Hippocampal formation (tissue), 2 donors: ENCODE data around the gene SYNGAP1.
"Not testable (repeated sequence)": the region's sequence is repeated elsewhere in the genome, so short reads cannot be mapped to it uniquely, and the experiment has no call there.

Source experiments
- DNase-seq, 2 donors: peaks; one replicate each; lab custom pipeline; 2025; lab: John Stamatoyannopoulos, UW

Gene SYNGAP1

DNA sequence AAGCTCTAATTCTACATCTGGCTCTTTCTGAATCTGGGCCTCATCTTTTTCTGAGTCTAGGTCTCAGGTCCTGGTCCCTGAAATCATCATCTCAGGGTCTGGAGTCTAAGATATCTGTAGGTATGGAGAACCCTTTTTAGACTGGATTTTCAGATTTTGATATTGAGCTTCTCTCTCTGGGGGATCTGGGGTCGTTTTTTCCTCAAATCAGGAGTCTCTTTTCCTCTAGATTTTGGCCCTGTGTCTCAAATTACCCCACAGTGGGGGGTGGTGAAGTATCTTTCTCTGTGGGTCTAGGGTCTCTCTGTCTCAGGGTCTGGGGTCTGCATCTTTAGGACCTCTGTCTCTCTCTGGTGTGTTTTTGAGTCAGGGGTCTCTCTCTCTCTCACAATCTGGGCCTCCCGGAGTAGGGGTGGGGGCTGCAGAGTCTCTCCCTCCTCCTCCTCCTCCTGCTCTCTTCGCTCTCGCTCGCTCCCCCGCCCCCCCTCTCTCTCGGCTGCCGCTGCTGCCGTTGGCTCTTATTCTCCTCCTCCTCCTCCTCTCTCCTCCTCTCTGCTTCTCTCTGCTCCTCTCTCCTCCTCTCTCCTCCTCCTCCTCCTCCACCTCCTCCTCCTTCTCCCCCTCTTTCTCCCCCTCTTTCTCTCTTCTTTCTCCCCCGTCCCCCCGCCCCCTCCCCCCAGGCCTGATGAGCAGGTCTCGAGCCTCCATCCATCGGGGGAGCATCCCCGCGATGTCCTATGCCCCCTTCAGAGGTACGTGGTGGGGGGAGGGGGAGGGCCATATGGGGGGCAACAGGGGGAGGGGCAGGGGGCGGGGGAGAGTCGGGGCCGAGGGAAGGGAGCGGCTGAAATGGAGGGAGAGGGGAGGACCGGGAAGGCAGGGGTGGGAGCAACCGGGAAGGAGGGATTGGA is at the start of gene SYNGAP1:
TSS of gene SYNGAP1 (plus strand) at position 486 of the 911 bp plus-strand sequence. CDS start at position 686, 200 bp downstream.
- peak; percentile 15 to 37 for DNase-seq

DNA sequence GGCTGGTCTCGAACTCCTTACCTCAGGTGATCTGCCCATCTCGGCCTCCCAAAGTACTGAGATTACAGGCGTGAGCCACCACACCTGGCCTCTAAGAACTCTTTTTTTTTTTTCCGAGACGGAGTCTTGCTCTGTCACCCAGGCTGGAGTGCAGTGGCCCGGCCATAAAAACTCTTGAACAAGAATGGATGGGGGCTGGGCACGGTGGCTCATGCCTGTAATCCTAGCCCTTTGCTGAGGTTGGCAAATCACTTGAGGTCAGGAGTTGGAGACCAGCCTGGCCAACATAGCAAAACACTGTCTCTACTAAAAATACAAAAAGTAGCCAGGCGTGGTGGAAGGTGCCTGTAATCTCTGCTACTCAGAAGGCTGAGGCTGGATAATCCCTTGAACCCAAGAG is 48.0 kb upstream of the SYNGAP1 start:
- not testable (repeated sequence) for DNase-seq

DNA sequence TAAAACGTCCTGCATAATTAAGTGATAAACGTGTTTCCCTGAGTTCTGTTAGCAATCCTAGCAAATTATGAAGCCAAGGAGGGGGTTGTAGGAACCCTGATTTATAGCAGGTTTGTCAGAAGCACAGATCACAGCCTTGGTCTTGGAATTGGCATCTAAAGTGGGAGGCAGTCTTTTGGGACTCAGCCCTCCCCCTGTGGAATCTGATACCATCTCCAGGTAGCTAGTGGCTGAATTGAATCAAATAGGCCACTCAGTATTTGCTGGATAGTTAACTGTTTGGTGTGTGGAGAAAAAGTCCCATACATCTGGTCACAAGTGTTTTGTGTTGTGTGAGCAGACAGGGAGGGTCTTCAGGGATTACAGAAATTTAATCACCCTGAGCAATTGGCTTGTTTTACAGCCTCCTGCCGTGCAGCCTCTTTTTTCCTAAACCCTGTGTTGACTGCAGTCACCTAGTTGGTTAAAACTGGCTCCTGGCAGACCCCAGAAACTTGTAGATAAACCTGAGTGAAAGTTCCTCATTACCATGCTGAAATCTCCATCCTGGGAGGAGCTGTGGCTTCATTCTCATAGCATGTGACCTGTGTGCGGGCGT is 47.2 kb upstream of the SYNGAP1 start:
- no peak for DNase-seq

DNA sequence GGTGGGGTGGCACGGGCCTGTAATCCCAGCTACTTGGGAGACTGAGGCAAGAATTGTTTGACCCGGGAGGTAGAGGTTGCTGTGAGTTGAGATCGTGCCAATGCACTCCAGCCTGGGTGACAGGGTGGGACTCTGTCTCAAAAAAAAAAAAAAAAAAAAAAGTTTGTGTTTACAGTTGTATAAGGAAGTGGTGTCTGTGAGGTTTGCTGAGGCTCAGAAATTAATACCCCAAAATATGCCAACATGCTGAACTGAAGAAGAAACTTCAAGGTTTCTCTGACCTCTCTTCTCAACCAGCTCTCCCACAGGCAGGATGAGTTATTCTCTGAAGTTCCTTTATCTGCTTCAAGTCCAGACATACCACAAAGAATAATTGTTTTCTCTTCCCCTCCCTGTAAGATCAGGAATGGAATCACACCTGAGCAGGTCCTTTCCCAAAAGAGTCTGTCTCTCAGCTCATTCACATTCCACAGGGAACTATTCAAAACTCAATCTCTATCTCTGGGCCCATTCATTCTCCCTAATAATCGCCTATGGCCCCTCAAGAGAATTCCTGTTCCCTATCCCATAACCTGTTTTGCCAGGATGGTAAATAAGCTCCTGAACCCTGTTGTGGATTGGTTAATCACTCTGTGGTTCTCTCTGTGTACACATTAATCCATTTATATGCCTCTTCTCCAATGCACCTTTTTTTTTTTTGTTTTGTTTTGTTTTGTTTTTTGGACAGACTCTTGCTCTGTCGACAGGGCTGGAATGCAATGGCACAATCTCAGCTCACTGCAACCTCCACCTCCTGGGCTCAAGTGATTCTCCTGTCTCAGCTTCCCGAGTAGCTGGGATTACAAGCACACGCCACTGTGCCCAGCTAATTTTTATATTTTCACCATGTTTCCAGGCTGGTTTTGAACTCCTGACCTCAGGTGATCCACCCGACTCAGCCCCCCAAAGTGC is 45.6 kb upstream of the SYNGAP1 start:
- no peak for DNase-seq

DNA sequence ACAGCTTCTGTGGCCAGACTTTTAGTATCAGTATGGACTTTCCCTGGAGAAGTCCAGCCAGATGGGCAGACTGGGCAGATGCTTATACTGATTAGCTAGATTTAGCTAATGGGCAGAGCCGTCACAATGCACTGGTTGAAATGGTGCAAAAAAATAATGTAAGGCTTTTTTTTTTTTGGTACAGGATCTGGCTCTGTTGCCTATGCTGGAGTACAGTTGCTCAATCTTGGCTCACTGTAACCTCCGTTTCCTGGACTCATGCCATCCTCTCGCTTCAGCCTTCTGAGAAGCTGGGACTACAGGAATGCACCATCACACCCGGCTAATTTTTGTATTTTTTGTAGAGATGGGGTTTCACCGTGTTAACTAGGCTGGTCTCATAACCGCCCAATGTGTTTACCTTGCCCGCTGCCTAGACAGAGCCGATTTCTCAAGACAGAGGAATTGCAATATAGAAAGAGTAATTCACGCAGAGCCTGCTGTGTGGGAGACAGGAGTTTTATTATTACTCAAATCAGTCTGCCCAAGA is 44.7 kb upstream of the SYNGAP1 start:
- peak in 1 of 2 donors; percentile 3 for DNase-seq

DNA sequence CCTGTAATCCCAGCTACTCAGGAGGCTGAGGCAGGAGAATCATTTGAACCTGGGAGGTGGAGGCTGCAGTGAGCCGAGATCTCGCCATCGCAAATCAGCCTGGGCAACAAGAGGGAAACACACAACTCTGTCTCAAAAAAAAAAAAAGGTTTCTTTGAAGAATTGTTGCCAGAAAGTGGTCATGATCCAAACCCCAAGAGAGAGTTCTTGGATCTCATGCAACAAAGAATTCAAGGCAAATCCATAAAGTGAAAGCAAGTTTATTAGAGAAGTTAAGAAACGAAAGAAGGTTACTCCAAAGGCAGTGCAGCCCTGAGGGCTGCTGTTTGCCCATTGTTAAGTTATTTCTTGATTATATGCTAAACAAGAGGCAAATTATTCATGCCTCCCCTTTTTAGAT is 42.7 kb upstream of the SYNGAP1 start:
- DNase-seq: no peak

DNA sequence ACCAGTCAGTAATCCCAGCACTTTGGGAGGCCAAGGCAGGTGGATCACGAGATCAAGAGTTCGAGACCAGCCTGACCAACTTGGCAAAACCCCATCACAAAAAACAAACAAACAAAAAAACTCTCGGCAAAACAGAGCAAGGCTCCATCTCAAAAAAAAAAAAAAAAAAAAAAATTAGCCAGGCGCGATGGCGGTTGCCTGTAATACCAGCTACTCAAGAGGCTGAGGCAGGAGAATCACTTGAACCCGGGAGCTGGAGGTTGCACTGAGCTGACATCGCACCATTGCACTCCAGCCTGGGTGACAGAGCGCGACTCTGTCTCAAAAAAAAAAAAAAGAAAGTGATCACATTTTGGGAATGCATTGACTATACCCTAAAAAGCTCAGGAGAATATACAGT is 40.7 kb upstream of the SYNGAP1 start:
- not testable (repeated sequence) for DNase-seq

DNA sequence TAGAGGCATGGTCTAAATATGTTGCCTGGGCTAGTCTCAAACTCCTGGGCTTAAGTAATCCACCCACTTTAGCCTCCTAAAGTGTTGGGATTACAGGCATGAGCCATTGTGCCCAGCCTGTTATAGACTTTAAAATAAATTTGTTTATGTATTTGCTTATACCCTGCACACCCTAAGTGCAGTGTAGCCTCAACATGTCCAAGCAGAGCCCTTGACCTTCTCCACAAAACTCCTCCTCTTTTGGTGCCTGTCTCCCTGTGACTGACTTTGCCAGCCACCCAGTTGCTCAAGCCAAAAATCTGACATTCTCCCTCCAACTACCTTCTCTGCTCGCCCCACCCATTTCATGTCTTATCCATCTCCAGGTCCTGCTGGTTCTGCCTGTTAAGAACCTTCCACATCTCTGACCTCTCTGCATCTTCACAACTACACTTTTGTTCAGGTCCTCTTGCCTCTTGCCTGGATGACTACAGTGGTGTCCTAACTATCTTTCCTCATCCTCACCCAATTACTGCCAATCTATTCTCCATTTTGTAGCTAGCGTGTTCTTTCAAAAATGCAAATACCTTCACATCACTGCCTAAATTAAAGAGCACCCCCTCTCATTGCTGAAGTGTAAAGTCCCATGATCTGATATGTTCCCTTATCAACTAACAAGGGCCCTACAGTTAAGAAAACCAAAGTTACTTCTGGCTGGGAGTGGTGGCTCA is 39.4 kb upstream of the SYNGAP1 start:
- DNase-seq: no peak

DNA sequence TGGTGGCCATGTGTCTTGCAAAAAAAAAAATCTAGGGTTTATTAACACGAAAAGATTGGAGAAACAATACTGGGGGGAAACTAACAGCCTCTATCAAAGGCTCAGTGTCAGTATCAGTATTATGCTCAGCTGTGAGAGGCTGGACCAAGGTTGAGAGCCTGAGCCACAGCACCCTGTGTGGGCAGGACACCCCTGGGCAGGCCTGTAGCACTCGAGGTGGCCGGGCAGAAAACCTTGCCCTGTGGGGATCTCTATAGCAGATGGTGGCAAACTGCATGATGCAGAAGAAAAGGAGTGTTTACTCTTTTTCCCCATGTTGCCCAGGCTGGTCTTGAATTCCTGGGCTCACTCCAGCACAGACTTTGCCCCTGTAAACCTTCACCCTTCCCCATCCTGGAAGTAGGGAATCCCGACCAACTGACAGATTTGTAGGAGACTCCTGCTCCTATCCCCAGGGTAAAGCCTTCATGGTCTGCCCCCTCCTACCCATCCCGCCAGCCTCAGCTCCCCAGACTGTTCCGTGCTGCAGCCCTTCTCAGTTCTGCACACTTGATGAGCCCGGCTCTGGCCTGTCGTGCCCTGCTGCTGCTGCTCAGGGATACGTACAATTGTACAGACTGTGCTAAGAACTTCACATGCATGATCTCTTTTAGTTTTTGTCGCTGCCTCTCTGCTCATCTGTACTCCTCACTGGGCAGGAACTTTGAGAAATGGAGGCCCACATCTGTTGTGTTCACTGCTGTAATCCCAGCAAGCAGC is 36.3 kb upstream of the SYNGAP1 start:
- DNase-seq: no peak

DNA sequence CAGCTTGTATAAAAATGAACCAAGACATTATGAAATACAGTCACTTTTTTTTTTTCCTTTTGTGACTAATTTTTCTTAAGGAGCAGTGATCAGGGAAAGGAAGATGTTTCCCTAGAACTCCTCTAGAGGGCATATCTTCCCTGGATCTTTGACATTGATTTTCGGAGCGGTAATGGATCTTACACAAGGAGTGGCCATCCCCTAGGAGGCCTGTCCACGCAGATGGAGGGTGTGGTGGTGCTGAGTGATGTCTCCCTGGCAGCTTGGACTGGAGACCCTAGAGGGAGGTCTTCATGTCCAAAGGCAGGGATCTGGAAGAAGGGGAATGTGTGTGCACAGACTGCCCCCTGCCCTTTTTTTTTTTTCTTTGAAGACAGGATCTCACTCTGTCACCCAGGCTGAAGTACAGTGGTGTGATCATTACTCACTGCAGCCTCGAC is 35.3 kb upstream of the SYNGAP1 start:
- DNase-seq: peak in 1 of 2 donors; percentile 3

DNA sequence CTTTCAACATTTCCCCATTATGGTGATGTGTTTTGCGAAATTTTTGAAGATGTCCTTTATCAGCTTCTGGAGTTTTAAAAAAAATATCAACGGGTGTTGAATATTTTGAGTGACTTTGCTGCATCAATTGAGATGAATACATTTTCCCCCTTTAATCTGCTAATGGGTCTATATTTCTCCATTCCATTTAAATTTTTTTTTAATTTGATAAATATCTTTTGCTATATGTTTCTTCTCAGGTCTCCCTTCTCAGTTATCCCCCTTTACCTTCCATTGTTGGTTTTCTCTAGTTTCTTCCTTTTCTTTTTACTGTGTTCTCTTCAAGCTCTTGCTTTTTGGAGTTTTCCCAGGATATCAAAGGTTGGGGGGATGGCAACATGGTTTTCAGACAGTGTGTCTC is 29.7 kb upstream of the SYNGAP1 start:
- DNase-seq: no peak

DNA sequence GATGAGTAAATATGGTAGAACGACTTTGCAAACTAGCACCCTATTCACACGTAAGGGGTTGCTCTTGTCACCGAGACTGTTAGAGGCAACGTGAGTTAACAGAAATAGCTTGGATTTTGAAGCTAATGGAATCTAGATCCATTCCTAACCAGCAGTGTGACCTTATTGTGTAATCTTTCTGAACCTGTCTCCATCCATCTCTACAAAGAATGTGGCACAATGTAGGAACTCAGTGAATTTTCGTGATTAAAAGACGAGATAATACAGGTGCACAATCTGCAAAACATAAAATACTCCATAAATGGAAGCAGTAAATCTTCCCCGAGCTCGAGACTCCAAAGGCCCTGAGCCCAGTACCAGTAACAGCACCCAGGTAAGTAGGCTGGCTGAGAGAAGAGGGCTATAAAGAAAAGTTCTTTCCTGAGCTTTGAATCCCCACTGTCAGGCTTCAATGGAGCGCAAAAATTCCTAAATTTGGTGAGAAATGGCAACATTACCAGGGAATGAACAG is 29.0 kb upstream of the SYNGAP1 start:
- no peak for DNase-seq

DNA sequence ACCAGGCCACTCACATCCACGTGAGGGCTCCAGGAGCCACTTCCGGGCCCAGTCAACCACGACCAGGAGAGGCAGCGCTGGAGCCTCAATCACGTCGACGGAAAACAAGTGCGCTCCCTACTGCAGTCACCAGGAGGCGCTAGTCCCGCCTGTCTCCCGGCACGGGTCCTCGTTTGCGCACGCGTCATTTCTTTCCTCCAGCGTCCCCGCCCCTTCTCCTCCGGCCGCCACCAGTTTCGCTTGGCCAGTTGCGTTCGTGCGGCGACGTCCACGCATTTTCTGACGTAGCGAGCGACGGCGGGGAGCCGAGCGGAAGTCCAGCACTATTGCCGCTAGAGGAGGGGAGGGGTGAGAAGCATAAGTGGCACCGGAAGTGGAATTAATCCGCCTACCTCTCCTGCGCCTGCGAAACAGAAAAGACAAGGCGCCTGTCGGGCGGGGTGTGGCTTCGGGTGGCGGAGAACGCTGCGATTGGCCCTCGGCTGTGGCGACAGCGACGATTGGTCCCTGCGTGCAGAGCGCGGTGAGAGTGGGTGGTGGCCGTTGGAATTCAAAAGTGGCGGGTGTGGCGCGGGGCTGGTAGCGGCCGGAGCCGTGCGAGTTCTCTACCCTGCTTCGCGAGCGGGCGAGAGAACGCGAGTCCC is 28.5 kb upstream of the SYNGAP1 start, which contains the start of gene KIFC1:
TSS of gene KIFC1 (plus strand) at position 546 of the 644 bp plus-strand sequence. CDS start 163 bp downstream, outside the sequence.
- DNase-seq: peak; percentile 99

DNA sequence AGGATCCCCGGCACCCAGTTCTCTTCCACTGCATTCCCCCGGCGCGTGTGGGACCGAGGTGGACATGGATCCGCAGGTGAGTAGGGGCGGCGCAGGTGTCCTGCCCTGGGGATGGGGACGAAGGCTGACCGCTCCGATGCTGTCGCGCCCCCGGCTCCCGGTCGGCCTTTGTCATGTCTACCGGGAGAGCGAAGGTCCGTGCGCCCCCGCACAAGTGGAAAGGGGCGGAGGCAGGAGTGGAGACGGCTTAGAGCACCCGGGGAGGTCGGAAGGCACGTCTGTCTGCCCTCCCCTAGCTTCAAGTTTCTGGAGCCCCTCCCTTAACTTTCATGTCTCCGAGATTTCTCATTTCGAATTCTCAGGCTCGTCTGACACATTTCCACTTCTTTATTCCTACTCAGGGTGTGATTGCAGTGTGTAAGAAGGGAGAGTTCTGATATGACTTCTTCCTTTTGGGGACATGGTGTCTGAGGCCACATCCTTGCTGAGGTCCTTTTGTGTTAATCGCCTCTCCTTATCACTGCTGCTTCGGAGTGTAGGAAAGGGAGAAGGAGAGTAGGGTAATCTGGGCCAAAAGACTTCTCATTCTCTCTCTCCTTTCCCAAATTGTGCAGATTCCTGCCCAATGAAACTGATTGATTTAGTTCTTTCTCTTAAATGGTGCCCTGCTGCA is 27.8 kb upstream of the SYNGAP1 start:
- no peak for DNase-seq

DNA sequence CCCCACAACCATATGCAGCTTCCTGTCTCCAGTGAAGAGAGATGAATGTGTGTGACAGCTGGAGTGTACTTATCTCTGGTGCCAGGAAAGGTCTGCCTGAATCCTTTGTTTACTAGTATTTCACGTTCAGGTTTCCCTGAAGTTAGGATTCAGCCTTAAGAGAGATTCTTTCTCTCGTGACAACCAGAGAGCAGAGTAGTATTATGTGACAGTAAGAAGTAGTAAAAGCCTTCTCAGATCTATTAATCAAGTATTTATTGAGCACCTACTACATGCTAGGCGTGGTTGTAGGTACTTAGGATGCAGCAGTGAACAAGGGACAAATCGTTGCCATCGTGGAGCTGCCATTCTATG is 27.3 kb upstream of the SYNGAP1 start:
- no peak for DNase-seq

DNA sequence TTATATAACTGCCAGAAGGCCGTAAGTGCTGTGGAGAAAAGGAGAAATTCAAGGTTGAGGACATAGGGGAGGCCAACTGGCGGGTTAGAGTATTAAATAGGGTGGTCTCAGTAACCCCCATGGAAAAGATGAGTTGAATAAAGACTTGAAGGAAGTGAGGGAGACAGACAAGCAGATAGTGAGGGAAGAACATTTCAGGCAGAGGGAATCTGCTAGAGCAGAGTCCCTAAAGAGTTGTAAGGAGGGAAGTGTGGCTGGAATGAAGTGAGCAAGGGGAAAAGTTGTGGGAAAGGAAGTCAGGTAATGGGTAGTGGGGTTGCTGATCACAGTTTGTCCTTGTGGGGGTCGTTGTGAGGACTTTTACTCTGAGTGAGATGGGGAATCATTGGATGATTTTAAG is 26.9 kb upstream of the SYNGAP1 start:
- DNase-seq: no peak

DNA sequence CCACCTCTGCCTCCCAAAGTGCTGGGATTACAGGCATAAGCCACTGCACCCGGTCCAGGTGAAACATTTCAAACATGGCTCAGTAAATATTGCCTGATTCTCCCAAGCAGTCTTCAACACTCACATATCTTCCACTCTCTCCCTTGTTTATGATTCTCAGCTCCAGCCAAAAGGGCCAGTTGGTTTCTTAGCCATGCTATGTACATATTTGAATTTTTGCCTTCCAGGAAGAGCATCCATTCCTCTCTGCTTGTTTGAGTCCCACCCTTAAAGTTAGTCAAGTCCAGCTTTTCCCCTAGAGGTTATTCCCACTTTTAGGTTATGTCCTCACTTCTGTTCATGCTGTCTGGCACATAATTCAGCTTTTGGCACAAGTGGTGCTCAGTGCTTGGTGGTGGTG is 22.3 kb upstream of the SYNGAP1 start:
- no peak for DNase-seq

DNA sequence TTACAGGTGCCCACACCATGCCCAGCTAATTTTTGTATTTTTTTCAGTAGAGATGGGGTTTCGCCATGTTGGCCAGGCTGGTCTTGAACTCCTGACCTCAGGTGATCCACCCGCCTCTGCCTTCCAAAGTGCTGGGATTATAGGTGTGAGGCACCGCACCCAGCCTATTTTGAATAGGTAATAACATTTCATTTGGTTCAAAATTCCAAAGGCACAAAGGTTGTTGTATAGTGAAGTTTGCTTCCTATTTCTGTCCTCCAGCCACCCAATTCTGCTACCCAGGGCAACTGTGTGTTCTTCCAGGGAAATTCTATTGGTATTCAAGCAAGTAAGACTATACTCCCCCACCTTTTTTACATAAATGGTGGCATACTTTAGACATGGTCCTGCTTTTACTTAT is 21.3 kb upstream of the SYNGAP1 start:
- not testable (repeated sequence) for DNase-seq

DNA sequence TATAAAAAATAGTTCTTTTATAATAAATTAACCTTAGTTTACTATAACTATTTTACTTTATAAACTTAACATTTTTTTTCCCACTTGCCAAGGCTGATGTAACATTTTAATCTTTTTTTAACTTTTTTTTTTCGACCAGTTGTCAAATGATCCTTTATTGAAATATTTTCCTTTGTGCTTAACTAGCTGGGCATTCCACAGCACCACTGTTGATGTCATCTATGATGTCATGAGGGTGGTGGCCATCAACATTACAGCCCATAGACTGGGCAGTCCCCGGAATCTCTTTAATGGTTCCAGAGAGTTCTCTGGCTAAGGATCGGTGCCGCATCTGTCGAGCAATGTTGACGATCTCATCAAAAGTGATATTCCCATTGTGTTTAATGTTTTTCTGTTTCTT is 20.0 kb upstream of the SYNGAP1 start:
- not testable (repeated sequence) for DNase-seq
